BLaER1 treated with 17β-estradiol and CSF1 and Interleukin-3, amounts not matched to agents 10 nM and 100 nM (cell line): ENCODE measurements around the gene SLC25A21.

ENCODE experiments used
- H3K27ac ChIP-seq, 11 experiments: shearing (Covaris generic); formaldehyde crosslinking; 2 replicates each; pipeline ENCODE4 v1.8.1; 2022
- H3K27me3 ChIP-seq, 11 experiments: shearing (Covaris generic); formaldehyde crosslinking; 2 replicates each; pipeline ENCODE4 v1.8.1; 2022
- H3K36me3 ChIP-seq, 11 experiments: shearing (Covaris generic); formaldehyde crosslinking; 2 replicates each; pipeline ENCODE4 v1.8.1; 2022
- H3K4me1 ChIP-seq, 10 experiments: shearing (Covaris generic); formaldehyde crosslinking; 2 replicates each; pipeline ENCODE4 v1.8.1; 2022
- H3K4me2 ChIP-seq, 11 experiments: shearing (Covaris generic); formaldehyde crosslinking; 2 replicates each; pipeline ENCODE4 v1.8.1; 2022
- H3K4me3 ChIP-seq, 10 experiments: shearing (Covaris generic); formaldehyde crosslinking; 2 replicates each; pipeline ENCODE4 v1.8.1; 2022
- H3K9ac ChIP-seq, 11 experiments: shearing (Covaris generic); formaldehyde crosslinking; 2 replicates each; pipeline ENCODE4 v1.8.1; 2022
- H3K9me3 ChIP-seq, 11 experiments: shearing (Covaris generic); formaldehyde crosslinking; replicated peaks in 1 of 11; 2 replicates each; pipeline ENCODE4 v1.8.1; 2022
- H4K20me1 ChIP-seq, 11 experiments: shearing (Covaris generic); formaldehyde crosslinking; 2 replicates each; pipeline ENCODE4 v1.8.1; 2022
- Cebpa-rat ChIP-seq, 11 experiments: shearing (Covaris generic); IDR thresholded peaks; 2 replicates each; pipeline ENCODE4 v1.8.1; 2022

Gene SLC25A21

GRCh38 chr14:37114559-37114958 lies 57.8 kb downstream of the SLC25A21 start:
- H3K27ac ChIP-seq, result no peak overlapping the region
- no peak overlapping the region for H3K4me2 ChIP-seq
- TF ChIP-seq Cebpa-rat (IDR thresholded peaks at IDR 0.05), result no peak

DNA sequence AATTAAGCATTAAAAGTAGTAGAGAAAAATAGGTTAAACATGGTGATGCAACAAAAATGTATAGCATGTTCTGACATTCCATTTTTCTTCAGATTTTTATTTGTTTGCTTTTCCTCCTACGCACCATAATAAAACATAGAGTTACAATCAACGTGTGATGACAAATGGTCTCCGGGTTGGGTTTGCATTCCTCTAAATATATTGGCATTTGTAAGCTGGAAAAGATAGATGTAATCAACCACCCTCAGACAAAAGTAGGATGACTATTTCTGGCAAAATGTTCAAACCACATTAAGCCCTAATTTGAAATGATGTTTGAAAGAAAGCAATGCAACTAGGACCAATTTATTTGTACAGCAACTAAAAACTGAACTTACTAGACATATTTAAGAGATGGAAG lies 58.4 kb downstream of the SLC25A21 start:
- H3K36me3 ChIP-seq, result no peaks in the 10 kb centered on the region
- no peaks in the 10 kb centered on the region for H4K20me1 ChIP-seq
- no peaks in the 10 kb centered on the region for H3K27me3 ChIP-seq
- TF ChIP-seq Cebpa-rat (IDR thresholded peaks at IDR 0.05), result no peak
- H3K4me2 ChIP-seq, result no peak overlapping the region
- no peaks in the 10 kb centered on the region for H3K4me1 ChIP-seq
- H3K9ac ChIP-seq, result no peak overlapping the region
- H3K9me3 ChIP-seq, result peaks cover 0 to 10% (median 0%) of the 10 kb centered on the region in 11 experiments; a peak in 6 of 22 replicates
- no peak overlapping the region for H3K27ac ChIP-seq
- H3K4me3 ChIP-seq, result no peak overlapping the region

More at GRCh38 chr14:37114559-37114958, 57.8 kb downstream of the SLC25A21 start:
- Histone ChIP-seq H4K20me1 (no peaks in the 10 kb centered on the region), H3K4me1 (no peaks in the 10 kb centered on the region), H3K4me3 (no peak overlapping the region), H3K27me3 (no peaks in the 10 kb centered on the region), H3K9me3 (peaks cover 0 to 13% (median 0%) of the 10 kb centered on the region in 11 experiments; a peak in 6 of 22 replicates), H3K9ac (no peak overlapping the region), H3K36me3 (no peaks in the 10 kb centered on the region)

DNA sequence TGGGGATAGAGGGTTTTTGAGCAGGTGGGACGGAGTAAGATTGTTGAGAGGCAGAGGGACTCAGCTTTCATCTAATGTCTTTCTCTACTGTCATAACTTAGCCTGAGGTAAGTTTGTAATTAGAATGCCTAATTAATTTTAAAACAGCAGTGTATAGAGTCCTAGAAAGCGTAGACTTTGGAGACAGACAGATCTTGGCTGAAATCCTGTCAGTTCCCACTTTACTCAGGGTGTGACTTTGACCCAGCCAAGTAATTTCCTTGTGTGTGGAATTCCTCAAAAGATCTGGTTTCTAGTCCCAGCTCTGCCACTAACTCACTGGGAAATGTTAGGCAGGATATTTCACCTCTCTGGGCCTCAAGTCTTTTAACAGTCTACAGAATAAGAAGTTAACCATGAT lies 74.3 kb downstream of the SLC25A21 start:
- Histone ChIP-seq H3K36me3 (no peaks in the 10 kb centered on the region), H3K4me1 (no peaks in the 10 kb centered on the region), H3K4me2 (no peak overlapping the region), H4K20me1 (no peaks in the 10 kb centered on the region), H3K27ac (no peak overlapping the region), H3K9me3 (no peaks in the 10 kb centered on the region), H3K9ac (no peak overlapping the region), H3K27me3 (no peaks in the 10 kb centered on the region), H3K4me3 (no peak overlapping the region)
- no peak for TF ChIP-seq Cebpa-rat (IDR thresholded peaks at IDR 0.05)

DNA sequence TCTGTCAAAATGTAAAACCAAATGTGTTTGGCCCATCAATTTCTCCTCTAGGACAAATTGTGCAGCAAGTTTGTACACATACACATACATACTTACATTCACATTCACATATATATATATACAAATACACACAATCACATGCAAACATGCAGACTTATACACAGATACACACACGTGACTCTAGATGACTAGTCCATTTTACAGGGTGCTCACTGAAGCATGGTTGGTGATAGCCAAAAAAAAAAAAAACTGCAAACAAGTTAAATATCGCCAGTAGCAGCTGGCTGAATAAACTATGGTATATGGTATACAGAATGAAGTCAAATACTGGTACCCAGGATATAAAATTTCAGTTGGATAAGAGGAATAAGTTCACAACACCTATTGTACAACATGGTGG lies 77.9 kb downstream of the SLC25A21 start:
- H3K4me3 ChIP-seq, result no peak overlapping the region
- H4K20me1 ChIP-seq, result no peaks in the 10 kb centered on the region
- H3K4me1 ChIP-seq, result no peaks in the 10 kb centered on the region
- no peak for TF ChIP-seq Cebpa-rat (IDR thresholded peaks at IDR 0.05)
- H3K27me3 ChIP-seq, result no peaks in the 10 kb centered on the region
- H3K9ac ChIP-seq, result no peak overlapping the region
- no peaks in the 10 kb centered on the region for H3K9me3 ChIP-seq
- no peak overlapping the region for H3K4me2 ChIP-seq
- H3K36me3 ChIP-seq, result no peaks in the 10 kb centered on the region
- no peak overlapping the region for H3K27ac ChIP-seq

DNA sequence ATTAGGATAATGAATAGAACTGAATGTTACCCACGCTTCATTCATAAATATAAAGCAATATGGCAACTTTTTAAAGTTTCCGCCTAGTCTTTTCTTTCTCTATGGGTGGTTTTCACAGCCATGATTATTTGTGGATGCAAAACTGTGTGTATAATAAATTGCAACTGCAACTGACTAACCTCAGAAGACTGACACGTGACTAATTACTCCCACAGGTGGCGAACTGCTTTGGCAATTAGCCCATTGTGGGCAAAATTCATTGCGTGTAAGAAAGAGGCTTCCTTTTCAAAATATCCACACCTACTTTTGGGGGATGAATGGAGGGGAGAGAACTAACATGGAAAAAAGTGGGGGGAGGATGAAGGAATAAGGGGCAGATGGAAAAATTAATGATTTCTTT lies 79.0 kb downstream of the SLC25A21 start:
- Histone ChIP-seq H3K4me2 (no peak overlapping the region), H3K27me3 (no peaks in the 10 kb centered on the region), H4K20me1 (no peaks in the 10 kb centered on the region), H3K4me3 (no peak overlapping the region), H3K27ac (no peak overlapping the region), H3K36me3 (no peaks in the 10 kb centered on the region), H3K9me3 (no peaks in the 10 kb centered on the region), H3K4me1 (no peaks in the 10 kb centered on the region), H3K9ac (no peak overlapping the region)
- TF ChIP-seq Cebpa-rat (IDR thresholded peaks at IDR 0.05), result no peak

DNA sequence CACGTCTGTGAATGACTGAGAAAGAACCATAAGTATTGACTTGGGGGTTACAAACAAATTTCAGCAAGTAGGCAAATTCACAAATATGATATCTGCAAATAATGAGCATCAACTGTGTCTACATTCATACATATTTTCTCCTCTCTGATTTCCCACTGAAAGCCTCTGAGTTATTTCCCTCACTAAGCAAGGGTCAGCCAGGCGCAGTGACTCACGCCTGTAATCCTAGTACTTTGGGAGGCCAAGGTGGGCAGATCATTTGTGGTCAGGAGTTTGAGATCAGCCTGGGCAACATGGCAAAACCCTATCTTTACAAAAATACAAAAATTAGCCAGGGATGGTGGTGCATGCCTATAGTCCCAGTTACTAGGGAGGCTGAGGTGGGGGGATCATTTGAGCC lies 80.8 kb downstream of the SLC25A21 start:
- Histone ChIP-seq H3K4me1 (no peaks in the 10 kb centered on the region), H3K27ac (no peak overlapping the region), H3K9me3 (no peaks in the 10 kb centered on the region), H3K36me3 (no peaks in the 10 kb centered on the region), H3K4me3 (no peak overlapping the region), H4K20me1 (no peaks in the 10 kb centered on the region), H3K27me3 (no peaks in the 10 kb centered on the region), H3K9ac (no peak overlapping the region), H3K4me2 (no peak overlapping the region)
- TF ChIP-seq Cebpa-rat (IDR thresholded peaks at IDR 0.05), result no peak

DNA sequence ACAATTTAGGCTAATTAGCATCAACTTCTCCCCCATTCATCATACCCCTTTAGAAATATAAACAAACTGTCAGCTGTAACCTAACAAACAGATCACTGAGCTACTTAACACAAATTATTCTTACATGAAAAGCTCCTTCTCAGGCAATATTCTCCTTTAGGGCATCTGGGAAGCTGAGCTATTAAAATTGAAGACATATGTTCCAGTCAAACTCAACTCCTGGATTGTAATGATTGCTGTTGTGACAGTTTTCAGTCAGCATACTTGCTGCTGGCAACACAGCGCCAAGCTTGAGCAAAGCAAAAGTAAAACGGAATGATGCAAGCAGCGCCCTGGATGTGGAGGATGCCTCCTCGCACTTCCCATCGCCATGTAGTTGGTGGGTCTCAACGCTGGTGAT lies 82.4 kb downstream of the SLC25A21 start:
- Histone ChIP-seq H3K9me3 (no peaks in the 10 kb centered on the region), H3K4me2 (no peak overlapping the region), H3K27ac (no peak overlapping the region), H3K27me3 (no peaks in the 10 kb centered on the region), H3K4me1 (no peaks in the 10 kb centered on the region), H3K4me3 (no peak overlapping the region), H3K36me3 (no peaks in the 10 kb centered on the region), H4K20me1 (no peaks in the 10 kb centered on the region), H3K9ac (no peak overlapping the region)
- TF ChIP-seq Cebpa-rat (IDR thresholded peaks at IDR 0.05), result no peak

GRCh38 chr14:37089410-37089809 lies 83.0 kb downstream of the SLC25A21 start:
- no peaks in the 10 kb centered on the region for H3K36me3 ChIP-seq
- no peaks in the 10 kb centered on the region for H3K27me3 ChIP-seq
- H3K9ac ChIP-seq, result no peak overlapping the region
- no peaks in the 10 kb centered on the region for H4K20me1 ChIP-seq
- no peaks in the 10 kb centered on the region for H3K9me3 ChIP-seq
- TF ChIP-seq Cebpa-rat (IDR thresholded peaks at IDR 0.05), result no peak
- no peaks in the 10 kb centered on the region for H3K4me1 ChIP-seq
- H3K27ac ChIP-seq, result no peak overlapping the region
- no peak overlapping the region for H3K4me3 ChIP-seq
- no peak overlapping the region for H3K4me2 ChIP-seq

DNA sequence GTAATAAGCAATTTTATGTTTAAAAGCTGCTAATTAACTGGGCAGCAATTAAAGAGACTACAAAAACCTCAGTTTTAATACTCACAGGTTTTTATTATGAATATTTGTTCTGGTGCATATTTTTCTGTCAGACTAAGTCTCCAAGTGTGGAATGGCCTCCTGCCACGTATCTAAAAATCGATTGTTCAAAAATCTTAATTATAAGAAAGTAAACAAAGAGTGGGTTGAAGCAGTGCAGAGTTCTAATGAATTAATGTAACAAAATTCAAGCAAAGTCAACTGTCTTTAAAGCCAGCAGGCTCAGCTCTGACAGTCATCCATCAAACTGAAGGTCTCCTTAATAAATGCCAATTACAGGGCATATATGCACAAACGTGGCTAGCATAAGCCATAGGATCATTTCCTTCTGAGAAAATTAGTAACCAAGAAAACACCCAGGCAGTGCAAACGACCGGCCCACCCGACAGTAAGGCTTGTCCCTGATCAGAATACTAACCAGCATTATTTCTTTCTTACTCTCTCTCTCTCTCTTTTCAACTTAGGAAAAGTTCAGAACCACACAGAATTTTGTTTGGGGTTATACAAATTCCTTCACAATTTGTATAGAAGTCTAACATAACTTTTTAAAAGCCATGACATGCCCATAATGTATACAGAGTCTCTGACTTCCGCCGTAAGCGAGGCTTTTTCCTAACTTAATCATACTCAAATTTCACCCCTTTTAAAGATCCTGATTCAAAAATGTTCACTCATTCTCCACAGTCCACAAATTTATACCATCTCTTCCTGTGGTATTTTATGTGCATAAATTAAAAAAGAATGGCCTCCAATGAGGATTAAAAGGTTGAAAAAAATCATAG lies 83.8 kb downstream of the SLC25A21 start:
- H3K27ac ChIP-seq, result no peak overlapping the region
- H4K20me1 ChIP-seq, result no peaks in the 10 kb centered on the region
- H3K4me3 ChIP-seq, result no peak overlapping the region
- no peaks in the 10 kb centered on the region for H3K4me1 ChIP-seq
- H3K36me3 ChIP-seq, result no peaks in the 10 kb centered on the region
- H3K4me2 ChIP-seq, result no peak overlapping the region
- no peaks in the 10 kb centered on the region for H3K27me3 ChIP-seq
- no peaks in the 10 kb centered on the region for H3K9me3 ChIP-seq
- no peak for TF ChIP-seq Cebpa-rat (IDR thresholded peaks at IDR 0.05)
- no peak overlapping the region for H3K9ac ChIP-seq

DNA sequence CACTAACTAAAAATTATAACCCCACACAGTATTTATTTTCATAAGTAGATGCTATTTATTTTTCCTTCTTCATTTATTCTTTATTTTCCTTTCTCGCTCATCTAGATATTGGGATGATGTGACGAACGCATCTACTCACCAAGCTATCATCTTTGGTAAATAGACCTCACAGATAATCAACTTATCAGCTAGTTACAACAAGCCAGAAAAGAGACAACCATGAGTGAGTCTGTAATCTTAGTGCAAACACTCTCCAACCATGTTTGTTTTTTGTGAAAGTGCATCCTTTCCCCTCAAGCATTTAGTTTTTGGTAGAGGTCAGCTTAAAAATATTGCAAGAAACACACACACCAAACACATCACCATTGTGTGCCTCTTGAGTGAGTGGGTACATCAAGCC lies 84.9 kb downstream of the SLC25A21 start:
- no peak overlapping the region for H3K9ac ChIP-seq
- H3K4me1 ChIP-seq, result no peaks in the 10 kb centered on the region
- no peak overlapping the region for H3K4me2 ChIP-seq
- no peak for TF ChIP-seq Cebpa-rat (IDR thresholded peaks at IDR 0.05)
- no peaks in the 10 kb centered on the region for H3K9me3 ChIP-seq
- no peaks in the 10 kb centered on the region for H3K36me3 ChIP-seq
- H3K27ac ChIP-seq, result no peak overlapping the region
- no peaks in the 10 kb centered on the region for H3K27me3 ChIP-seq
- H4K20me1 ChIP-seq, result no peaks in the 10 kb centered on the region
- H3K4me3 ChIP-seq, result no peak overlapping the region
